ENCODE measurements around the gene NKIRAS2. TPM values are rescaled to one million over a fixed set of nuclear protein-coding genes. Genes with fewer than 3 reads are reported as not detected.

NKIRAS2 gene
- total RNA-seq, 1 experiment from 2014 or later = 28.4 TPM

- Histone ChIP-seq H3K36me3 (ENCODE audit: insufficient read depth, low read length) (no peaks in the 10 kb centered on the region), H3K4me3 (ENCODE audit: low read length) (no peak overlapping the region), H3K79me2 (ENCODE audit: low read length) (no peaks in the 10 kb centered on the region), H3K4me1 (ENCODE audit: low read length) (no peaks in the 10 kb centered on the region), H3K9ac (ENCODE audit: low read length) (no peak overlapping the region), H3K27ac (ENCODE audit: low read length) (no peak overlapping the region), H3K9me2 (replicated peaks; ENCODE audit: insufficient read depth, low read length) (no peaks in the 10 kb centered on the region), H3K9me3 (ENCODE audit: low read length) (no peaks in the 10 kb centered on the region), H2AFZ (ENCODE audit: low read length) (0 out of 2 replicates have a peak overlapping the region, but pooled peaks have one; percentile 28), H3K4me2 (ENCODE audit: low read depth, low read length, poor library complexity, severe bottlenecking) (no peak overlapping the region), H4K20me1 (ENCODE audit: insufficient read depth, low read depth, low read length) (no peaks in the 10 kb centered on the region), H3K27me3 (ENCODE audit: low read length) (no peaks in the 10 kb centered on the region)
- DNase-seq = no peak
These were observed 18.5 kb downstream of the NKIRAS2 start for GRCh38 chr17:42038221-42038973.

DNA sequence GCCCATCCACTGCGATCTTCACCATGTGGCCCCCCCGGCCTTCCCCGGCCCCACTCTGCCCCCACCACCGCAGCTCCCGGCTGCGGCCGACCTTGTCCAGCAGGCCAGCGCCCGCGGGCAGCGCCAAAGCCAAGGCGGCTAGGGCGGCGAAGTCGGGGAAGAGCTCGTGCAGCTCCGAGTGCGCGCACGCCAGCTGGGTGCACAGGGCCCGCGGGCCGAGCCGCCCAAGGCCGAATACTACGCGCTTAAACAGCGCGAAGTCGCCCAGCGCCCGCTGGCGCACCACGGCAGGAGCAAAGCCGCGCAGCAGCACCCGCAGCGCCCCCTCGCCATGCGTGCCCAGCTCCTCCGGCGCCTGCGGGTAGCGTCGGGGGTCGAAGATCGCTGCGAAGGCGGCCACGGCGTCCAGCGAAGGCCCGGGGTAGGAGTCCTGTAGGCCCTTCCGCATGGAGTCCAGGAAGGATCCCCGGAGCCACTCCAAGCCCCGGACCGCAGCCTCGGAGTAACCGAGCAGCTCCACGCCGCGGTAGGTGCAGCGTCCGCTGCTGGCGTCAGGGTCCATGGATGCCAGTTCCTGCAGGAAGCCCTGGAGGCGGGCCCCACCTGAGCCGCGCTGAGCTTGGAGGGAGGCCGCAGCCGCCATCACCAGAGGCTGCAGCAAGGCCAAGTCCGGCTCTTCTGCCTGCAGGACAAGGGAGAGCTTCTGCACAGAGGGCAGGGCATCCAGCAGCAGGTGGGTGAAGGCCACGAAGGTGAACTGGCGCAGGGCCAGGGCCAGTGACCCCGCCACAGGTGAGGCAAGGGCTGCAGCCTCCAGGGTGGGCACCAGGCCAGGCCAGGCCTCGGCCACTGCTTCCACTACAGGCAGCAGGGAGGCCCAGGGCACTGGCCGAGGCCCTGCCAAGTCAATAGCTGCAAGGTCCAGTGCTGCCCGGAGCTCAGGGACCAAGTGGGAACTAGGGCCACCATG is 20.2 kb downstream of the NKIRAS2 start:
- no peaks in the 10 kb centered on the region for H3K79me2 ChIP-seq (ENCODE audit: low read length)
- H3K27ac ChIP-seq (ENCODE audit: low read length) = no peak overlapping the region
- no peak overlapping the region for H3K4me3 ChIP-seq (ENCODE audit: low read length)
- H3K36me3 ChIP-seq (ENCODE audit: insufficient read depth, low read length) = no peaks in the 10 kb centered on the region
- H2AFZ ChIP-seq (ENCODE audit: low read length) = no peak overlapping the region
- no peaks in the 10 kb centered on the region for H4K20me1 ChIP-seq (ENCODE audit: insufficient read depth, low read depth, low read length)
- no peaks in the 10 kb centered on the region for H3K9me3 ChIP-seq (ENCODE audit: low read length)
- H3K9ac ChIP-seq (ENCODE audit: low read length) = no peak overlapping the region
- H3K4me1 ChIP-seq (ENCODE audit: low read length) = no peaks in the 10 kb centered on the region
- no peaks in the 10 kb centered on the region for H3K27me3 ChIP-seq (ENCODE audit: low read length)
- DNase-seq = no peak
- H3K9me2 ChIP-seq (replicated peaks; ENCODE audit: insufficient read depth, low read length) = no peaks in the 10 kb centered on the region
- no peak overlapping the region for H3K4me2 ChIP-seq (ENCODE audit: low read depth, low read length, poor library complexity, severe bottlenecking)

DNA sequence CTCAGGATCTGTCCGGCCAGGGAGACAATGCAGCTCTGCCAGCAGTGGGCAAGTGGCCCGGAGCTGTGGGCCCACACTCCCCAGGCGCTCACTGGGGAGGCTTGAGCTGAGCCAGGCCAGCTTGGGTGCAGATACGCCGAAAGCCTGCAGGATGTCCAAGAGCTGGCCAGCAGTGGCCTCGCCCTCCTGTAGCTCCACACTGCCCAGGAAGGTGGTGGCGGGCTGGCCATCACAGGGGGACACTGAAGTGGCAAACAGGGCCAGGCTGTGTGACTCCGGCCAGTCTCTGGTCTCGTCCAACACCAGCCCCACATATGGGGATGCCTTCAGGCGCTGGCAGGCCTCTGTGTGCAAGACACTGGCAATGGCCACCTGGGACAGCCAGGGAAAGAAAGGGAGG is 20.9 kb downstream of the NKIRAS2 start:
- Histone ChIP-seq H3K27me3 (ENCODE audit: low read length) (no peaks in the 10 kb centered on the region), H3K9ac (ENCODE audit: low read length) (no peak overlapping the region), H3K4me1 (ENCODE audit: low read length) (no peaks in the 10 kb centered on the region), H3K4me2 (ENCODE audit: low read depth, low read length, poor library complexity, severe bottlenecking) (no peak overlapping the region), H3K27ac (ENCODE audit: low read length) (no peak overlapping the region), H3K36me3 (ENCODE audit: insufficient read depth, low read length) (no peaks in the 10 kb centered on the region), H3K4me3 (ENCODE audit: low read length) (no peak overlapping the region), H3K9me3 (ENCODE audit: low read length) (no peaks in the 10 kb centered on the region), H4K20me1 (ENCODE audit: insufficient read depth, low read depth, low read length) (no peaks in the 10 kb centered on the region), H3K9me2 (replicated peaks; ENCODE audit: insufficient read depth, low read length) (no peaks in the 10 kb centered on the region), H3K79me2 (ENCODE audit: low read length) (no peaks in the 10 kb centered on the region), H2AFZ (ENCODE audit: low read length) (no peak overlapping the region)
- DNase-seq = no peak

- H3K9me3 ChIP-seq (ENCODE audit: low read length) = no peaks in the 10 kb centered on the region
- no peak overlapping the region for H3K27ac ChIP-seq (ENCODE audit: low read length)
- no peaks in the 10 kb centered on the region for H3K27me3 ChIP-seq (ENCODE audit: low read length)
- H3K4me3 ChIP-seq (ENCODE audit: low read length) = no peak overlapping the region
- no peak overlapping the region for H3K9ac ChIP-seq (ENCODE audit: low read length)
- no peak overlapping the region for H2AFZ ChIP-seq (ENCODE audit: low read length)
- H4K20me1 ChIP-seq (ENCODE audit: insufficient read depth, low read depth, low read length) = no peaks in the 10 kb centered on the region
- DNase-seq = no peak
- no peaks in the 10 kb centered on the region for H3K9me2 ChIP-seq (replicated peaks; ENCODE audit: insufficient read depth, low read length)
- no peaks in the 10 kb centered on the region for H3K79me2 ChIP-seq (ENCODE audit: low read length)
- H3K4me2 ChIP-seq (ENCODE audit: low read depth, low read length, poor library complexity, severe bottlenecking) = no peak overlapping the region
- H3K4me1 ChIP-seq (ENCODE audit: low read length) = no peaks in the 10 kb centered on the region
- no peaks in the 10 kb centered on the region for H3K36me3 ChIP-seq (ENCODE audit: insufficient read depth, low read length)
These were observed 21.7 kb downstream of the NKIRAS2 start for GRCh38 chr17:42041619-42042018.

- H3K27me3 ChIP-seq (ENCODE audit: low read length) = no peaks in the 10 kb centered on the region
- no peak overlapping the region for H3K27ac ChIP-seq (ENCODE audit: low read length)
- no peak overlapping the region for H2AFZ ChIP-seq (ENCODE audit: low read length)
- no peak overlapping the region for H3K4me3 ChIP-seq (ENCODE audit: low read length)
- no peaks in the 10 kb centered on the region for H3K9me3 ChIP-seq (ENCODE audit: low read length)
- H3K9ac ChIP-seq (ENCODE audit: low read length) = no peak overlapping the region
- no peaks in the 10 kb centered on the region for H3K4me1 ChIP-seq (ENCODE audit: low read length)
- H3K36me3 ChIP-seq (ENCODE audit: insufficient read depth, low read length) = no peaks in the 10 kb centered on the region
- DNase-seq = no peak
- no peak overlapping the region for H3K4me2 ChIP-seq (ENCODE audit: low read depth, low read length, poor library complexity, severe bottlenecking)
- no peaks in the 10 kb centered on the region for H3K9me2 ChIP-seq (replicated peaks; ENCODE audit: insufficient read depth, low read length)
- H3K79me2 ChIP-seq (ENCODE audit: low read length) = no peaks in the 10 kb centered on the region
- no peaks in the 10 kb centered on the region for H4K20me1 ChIP-seq (ENCODE audit: insufficient read depth, low read depth, low read length)
These were observed 22.9 kb downstream of the NKIRAS2 start for GRCh38 chr17:42042598-42043319.

DNA sequence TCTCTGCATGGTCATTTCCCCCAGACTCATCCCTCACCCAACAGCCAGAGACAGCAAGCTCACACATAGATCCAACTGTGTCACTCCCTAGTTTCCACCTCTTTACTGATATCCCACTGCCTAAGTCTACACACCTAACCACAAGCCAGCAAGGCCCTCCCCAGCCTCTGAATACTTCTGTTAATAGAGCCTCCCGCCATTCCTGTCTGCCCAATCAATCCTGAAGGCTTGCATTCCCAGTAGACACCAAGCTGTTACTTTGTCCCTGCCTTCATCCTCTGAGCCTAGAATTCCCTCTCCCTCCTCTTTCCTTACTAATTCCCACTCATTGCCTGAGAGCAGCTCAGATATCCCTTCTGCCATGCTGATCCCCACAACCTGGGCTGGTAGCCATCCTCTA is 25.8 kb downstream of the NKIRAS2 start:
- Histone ChIP-seq H3K27me3 (ENCODE audit: low read length) (no peaks in the 10 kb centered on the region), H3K4me3 (ENCODE audit: low read length) (no peak overlapping the region)

GRCh38 chr17:42047343-42047742 is 27.5 kb downstream of the NKIRAS2 start:
- DNase-seq = no peak

More for the DNA sequence above, 25.8 kb downstream of the NKIRAS2 start:
- Histone ChIP-seq H3K27ac (ENCODE audit: low read length) (no peak overlapping the region), H3K4me2 (ENCODE audit: low read depth, low read length, poor library complexity, severe bottlenecking) (no peak overlapping the region), H2AFZ (ENCODE audit: low read length) (no peak overlapping the region), H3K36me3 (ENCODE audit: insufficient read depth, low read length) (no peaks in the 10 kb centered on the region), H3K9me2 (replicated peaks; ENCODE audit: insufficient read depth, low read length) (no peaks in the 10 kb centered on the region), H3K9me3 (ENCODE audit: low read length) (no peaks in the 10 kb centered on the region), H4K20me1 (ENCODE audit: insufficient read depth, low read depth, low read length) (no peaks in the 10 kb centered on the region), H3K9ac (ENCODE audit: low read length) (no peak overlapping the region), H3K79me2 (ENCODE audit: low read length) (no peaks in the 10 kb centered on the region), H3K4me1 (ENCODE audit: low read length) (no peaks in the 10 kb centered on the region)
- no peak for DNase-seq

More at GRCh38 chr17:42047343-42047742, 27.5 kb downstream of the NKIRAS2 start:
- Histone ChIP-seq H3K4me1 (ENCODE audit: low read length) (no peaks in the 10 kb centered on the region), H4K20me1 (ENCODE audit: insufficient read depth, low read depth, low read length) (no peaks in the 10 kb centered on the region), H3K9me2 (replicated peaks; ENCODE audit: insufficient read depth, low read length) (no peaks in the 10 kb centered on the region), H3K4me3 (ENCODE audit: low read length) (no peak overlapping the region), H3K79me2 (ENCODE audit: low read length) (no peaks in the 10 kb centered on the region), H3K27ac (ENCODE audit: low read length) (no peak overlapping the region), H3K4me2 (ENCODE audit: low read depth, low read length, poor library complexity, severe bottlenecking) (no peak overlapping the region), H3K9me3 (ENCODE audit: low read length) (no peaks in the 10 kb centered on the region), H2AFZ (ENCODE audit: low read length) (no peak overlapping the region), H3K36me3 (ENCODE audit: insufficient read depth, low read length) (no peaks in the 10 kb centered on the region), H3K27me3 (ENCODE audit: low read length) (no peaks in the 10 kb centered on the region), H3K9ac (ENCODE audit: low read length) (no peak overlapping the region)

All from Karpas-422 (cell line).